OCI-LY3 (cell line): Measurements from ENCODE around the gene C1D.

Experiments
- CTCF ChIP-seq: fragments of 200-600, 300-600 bp; sonication (generic); IDR thresholded peaks from 2 replicates; pipeline ENCODE4 v1.5.1; 2014; ENCODE audit warnings: antibody characterized with exemption, low read length, low read depth
- EZH2phosphoT487 ChIP-seq: fragments of 200-600 bp; shearing (Covaris generic); IDR thresholded peaks from 2 replicates; pipeline ENCODE4 v1.6.1; 2018; ENCODE audit warnings: antibody characterized with exemption, mixed run types, low read depth

GRCh38 chr2:68103030-68103708 lies 40.4 kb upstream of the C1D start:
- TF ChIP-seq CTCF (no peak), EZH2phosphoT487 (no peak)
